Activated CD4-positive, alpha-beta T cell treated with anti-CD3 and anti-CD28 coated beads, Interleukin-2, amount 50 U/mL, for 4 hours (primary cell): ENCODE results near the gene MOB3A.
"Not testable (repeated sequence)": the region's sequence is repeated elsewhere in the genome, so short reads cannot be mapped to it uniquely, and the experiment has no call there.

Experiments used
- DNase-seq, 2 experiments: peaks; one replicate each; pipeline ENCODE4 v3.0.0-alpha.2; 2020

MOB3A gene

DNA sequence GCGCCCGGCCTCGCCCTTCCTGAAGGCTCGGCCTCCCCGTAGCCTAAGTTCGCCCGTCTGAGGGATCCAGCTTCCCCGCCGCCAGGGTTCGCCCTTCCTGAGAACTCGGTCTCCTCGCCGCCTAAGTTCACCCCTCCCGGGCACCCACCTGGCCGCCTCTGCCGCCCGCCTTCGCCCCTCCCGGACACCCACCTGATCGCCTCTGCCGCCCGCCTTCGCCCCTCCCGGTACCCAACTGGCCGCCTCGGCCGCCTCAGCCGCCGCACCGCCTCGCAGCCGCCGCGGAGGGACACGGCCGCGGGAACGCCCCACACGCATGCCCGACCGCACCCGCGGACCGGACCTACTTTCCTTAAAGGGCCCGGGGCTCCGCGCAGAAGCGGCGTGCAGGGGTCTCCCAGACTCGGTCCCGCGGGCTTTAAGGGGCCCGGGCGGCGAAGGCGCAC lies at the start of gene MOB3A:
Gene MOB3A, minus strand, starts transcription at position 293 of the 446 bp plus-strand sequence. CDS start 17,766 bp downstream, outside the sequence.
- peak; percentile 77 to 80 for DNase-seq

DNA sequence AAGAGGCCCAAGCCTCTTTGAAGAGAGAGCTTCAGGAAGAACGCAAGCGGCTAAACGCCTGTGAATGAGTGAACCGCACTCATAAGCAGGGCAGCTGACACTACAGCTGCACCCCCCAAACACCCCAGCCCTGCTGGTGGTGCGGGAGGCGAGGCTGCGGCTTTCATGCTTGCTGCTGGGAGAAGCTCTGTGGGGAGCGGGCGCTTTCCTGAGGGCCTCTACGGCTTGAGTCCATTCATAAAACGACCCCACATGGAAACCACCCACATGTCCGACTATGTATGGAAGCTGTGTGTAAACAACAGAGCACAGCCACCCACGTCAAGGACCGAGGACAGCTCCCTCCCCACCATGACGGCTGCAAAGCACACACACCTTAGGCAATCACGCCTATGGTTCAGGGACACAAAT lies 49.7 kb upstream of the MOB3A start:
- no peak for DNase-seq

DNA sequence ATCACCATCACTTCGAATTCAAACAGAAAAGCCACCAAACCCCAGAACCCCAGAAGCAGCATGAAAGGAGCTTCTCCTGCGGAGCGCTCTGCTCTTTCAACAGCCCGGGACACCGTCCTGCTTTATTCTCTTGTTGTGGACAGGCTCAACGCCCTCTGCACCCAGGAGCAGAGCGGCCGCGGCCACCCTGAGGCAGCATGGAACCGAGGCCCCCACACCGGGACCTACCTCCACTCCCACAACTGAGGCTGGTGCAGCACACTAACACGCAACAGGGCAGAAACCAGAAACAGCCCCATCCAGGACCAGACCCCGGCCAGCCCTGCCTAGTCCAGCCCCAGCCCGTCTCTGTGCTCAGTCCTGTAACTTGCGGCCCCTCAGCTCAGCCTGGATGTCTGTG lies 48.1 kb upstream of the MOB3A start:
- no peak for DNase-seq

DNA sequence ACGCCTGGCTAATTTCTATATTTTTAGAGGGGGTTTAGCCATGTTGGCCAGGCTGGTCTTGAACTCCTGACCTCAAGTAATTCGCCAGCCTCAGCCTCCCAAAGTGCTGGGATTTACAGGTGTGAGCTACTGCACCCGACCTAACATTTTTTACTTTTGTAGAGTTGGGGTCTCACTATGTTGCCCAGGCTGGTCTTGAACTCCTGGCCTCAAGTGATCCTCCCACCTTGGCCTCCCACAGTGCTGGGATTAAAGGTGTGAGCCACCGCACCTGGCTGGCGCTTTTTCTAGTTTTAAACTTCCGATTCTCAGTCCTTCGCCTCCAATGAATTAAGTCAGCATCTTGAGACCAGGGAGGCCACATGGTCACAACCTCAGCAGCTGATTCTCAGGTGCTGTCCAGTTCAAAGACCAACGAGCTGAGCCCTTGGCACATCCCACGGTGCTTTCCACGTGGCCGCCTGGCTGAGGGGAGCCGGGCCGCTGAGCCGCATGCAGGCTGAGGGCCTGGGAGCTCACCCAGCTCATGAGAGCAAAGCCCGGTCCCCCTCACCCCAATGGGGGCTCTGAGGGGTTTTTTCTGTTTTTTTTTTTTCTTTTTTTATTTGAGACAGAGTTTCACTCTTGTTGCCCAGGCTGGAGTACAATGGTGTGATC lies 46.2 kb upstream of the MOB3A start:
- DNase-seq: no peak

DNA sequence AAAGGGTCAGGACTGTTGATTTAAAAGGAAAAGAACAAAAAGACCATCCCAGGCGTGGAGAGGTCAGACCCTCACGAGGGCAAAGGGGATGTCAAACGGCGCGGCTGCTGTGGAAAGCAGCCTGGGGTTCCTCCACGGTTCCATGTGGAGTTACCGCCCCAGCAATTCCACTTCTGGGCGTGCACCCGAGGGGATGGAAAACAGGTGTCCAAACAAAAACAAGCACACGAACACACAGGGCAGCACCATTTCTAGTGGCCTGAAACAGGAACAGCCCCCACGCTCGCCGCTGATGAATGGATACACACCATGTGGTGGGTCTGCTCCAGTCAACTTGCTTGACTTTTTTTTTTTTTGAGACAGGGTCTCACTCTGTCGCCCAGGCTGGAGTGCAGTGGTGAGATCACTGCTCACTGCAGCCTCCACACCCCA lies 44.0 kb upstream of the MOB3A start:
- DNase-seq: no peak

DNA sequence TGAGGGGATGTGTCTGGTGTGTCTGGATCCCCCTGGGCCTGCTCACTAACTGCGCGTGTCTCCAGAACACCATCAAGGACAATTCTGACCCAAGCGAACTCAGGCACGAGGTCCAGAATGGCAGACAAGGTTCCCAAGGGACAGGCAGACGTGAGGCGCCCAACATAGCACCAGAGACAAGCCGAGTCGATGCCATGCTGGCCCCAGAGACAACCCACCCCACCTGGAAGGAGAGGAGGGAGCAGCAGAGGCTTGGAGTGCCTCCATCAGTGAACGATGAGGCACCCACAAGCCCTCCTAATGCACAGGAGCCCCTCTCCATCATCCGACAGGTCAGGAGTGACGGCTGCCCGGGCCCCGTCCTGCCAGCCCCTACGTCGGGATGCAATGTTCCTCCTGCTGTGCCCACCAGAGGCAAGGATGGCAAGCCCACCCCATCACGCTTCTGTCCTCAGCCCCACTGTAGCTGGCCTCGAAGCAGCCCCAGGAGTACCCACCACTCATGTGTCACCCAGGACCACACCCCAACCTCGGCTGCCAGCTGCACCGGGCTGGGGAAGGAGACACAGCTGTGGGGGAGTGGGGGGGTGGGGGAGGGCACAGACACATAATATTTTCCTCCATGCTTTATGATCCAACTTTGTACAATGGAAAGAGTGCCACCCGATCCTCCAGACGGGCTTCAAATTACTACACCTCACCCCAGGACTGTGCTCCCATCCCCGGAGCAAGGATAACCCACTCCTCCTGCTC lies 43.4 kb upstream of the MOB3A start:
- DNase-seq: no peak

DNA sequence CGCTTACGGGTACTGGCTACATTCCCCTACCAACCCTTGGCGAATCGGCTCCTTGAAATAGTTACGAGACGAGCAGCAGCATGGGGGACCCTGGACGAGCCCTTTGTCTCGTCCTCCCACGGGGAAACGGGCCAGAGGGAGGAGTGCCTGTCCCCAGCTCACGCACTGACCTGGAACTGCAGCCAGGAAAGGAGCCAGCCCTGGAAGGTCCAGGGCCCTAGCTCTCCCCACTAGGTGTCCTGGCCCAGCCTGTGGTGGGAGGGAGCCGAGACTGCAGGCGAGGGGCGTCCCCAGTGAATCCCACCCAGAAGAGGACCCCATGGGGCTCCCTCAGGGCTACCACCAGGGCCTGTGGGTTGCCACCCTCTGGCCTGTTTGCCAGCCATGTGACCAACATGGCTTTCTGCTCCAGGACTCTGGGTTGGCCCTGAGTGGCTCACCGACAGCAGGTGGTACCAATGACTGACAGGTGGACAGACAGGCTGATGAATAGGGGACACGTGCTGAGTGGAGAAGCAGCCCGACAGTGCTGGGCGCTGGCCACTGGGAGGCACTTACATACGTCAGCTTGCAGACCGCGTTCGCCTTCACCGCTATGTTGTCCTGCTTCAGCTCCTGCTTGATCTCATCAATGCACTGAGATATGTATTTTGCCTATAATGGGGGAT lies 42.1 kb upstream of the MOB3A start:
- DNase-seq: no peak

DNA sequence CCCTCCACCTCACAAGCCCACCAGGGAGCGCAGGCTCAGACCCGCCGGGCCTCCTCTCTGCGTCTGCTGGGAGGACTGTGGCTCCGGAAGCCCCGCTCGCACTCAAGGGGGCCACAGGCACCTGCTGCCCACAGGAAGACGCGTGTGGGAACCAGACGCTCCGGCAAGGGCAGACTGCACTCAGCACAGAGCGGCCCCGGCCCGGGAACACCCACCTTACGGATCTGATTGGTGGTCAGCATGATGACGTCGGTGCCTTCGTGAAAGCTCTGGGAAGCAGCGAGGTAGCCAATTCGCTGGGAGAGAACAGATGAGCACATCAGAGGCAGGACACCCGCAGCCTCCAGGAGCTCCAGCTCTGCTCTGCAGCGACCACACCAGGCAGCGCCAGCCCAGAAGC lies 40.7 kb upstream of the MOB3A start:
- DNase-seq: no peak

DNA sequence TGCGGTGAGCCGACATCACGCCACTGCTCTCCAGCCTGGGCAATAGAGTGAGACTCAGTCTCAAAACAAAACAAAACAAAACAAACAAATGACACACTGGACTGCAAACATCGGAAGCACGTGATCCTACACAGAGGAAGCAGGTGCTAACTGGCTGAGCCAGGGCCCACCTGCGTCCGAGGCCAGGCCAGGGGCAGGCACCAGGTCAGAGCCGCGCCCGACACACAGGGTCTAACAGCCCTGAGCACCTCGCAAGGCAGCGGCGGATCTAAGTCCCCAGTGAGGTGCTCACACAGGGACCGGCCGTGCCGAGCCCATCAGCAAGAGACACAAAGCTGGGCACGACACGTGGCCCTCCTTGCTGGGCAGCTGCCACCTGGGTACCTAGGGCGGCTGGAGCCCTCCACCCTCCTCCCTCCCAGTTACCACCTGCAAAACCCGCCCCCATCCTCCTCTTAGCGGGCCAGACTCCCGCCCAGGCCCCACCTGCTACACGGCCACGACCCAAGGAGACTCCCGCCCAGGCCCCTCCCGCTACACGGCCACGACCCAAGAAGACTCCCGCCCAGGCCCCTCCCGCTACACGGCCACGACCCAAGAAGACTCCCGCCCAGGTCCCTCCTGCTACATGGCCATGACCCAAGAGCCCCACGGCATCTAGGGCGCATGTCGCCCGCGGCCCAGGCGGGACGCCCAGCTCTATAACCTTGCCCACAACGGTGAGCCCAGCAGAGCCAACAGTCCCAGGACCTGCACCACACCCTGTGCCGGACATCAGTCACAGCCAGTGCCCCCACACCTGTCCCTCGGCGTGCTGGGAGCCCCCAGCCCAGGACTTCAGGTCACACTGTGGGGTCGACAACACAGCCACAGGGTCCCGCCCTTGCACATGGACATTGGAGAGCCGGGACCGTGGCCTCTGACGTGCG lies 39.6 kb upstream of the MOB3A start:
- DNase-seq: no peak

DNA sequence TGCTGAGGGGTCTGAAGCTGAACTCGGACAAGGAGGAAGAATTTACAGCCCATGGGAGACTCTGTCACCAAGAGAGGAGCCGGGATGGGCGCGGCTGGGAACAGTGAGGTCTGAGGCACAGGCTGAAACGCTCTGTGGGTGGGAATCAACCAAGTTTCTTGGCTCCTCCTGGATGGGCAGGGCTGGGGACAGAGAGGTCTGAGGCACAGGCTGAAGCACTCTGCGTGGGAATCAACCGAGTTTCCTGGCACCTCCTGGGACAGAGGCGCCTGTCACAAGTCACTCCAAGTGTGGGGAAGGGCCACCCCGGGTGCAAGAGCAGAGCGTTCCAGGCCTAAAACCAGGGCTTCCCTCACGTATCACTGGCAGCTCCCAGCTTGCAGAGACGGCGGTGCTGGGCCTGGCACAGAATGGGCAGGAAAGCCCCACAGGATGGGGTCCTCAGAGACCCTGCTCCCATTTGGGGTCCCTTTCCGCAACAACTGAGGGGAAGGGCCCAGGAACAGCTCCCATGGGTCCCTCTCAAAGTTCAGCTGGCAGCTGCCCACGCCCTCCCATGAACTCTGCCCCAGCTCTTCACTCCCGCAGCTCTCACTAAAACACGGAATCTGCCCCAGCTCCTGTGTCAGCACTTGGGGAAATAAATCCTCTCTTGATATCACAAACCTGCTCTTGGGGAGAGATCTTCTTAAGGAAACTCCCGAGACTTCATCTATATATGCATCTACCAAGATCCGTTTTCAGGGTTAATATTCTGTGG lies 36.8 kb upstream of the MOB3A start:
- DNase-seq: no peak

DNA sequence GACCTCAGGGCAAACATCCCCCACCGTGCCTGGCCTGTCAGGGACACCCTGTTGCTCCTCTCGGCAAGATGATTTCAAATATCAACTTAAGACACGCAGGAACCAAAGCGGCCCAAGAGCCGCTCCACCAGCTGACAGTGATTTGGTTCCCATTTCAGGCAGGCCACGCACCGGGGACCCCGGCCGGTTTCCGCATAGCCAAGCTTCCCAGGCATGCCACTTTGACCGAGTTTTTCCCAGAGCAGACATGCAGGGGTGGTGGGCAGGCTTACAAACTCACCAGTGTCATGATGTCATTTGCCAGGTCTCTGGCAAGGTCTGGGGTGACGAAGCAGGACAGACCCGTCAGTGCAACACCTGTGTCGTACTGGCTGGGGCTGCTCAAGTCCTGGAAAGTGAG lies 36.1 kb upstream of the MOB3A start:
- DNase-seq: no peak

DNA sequence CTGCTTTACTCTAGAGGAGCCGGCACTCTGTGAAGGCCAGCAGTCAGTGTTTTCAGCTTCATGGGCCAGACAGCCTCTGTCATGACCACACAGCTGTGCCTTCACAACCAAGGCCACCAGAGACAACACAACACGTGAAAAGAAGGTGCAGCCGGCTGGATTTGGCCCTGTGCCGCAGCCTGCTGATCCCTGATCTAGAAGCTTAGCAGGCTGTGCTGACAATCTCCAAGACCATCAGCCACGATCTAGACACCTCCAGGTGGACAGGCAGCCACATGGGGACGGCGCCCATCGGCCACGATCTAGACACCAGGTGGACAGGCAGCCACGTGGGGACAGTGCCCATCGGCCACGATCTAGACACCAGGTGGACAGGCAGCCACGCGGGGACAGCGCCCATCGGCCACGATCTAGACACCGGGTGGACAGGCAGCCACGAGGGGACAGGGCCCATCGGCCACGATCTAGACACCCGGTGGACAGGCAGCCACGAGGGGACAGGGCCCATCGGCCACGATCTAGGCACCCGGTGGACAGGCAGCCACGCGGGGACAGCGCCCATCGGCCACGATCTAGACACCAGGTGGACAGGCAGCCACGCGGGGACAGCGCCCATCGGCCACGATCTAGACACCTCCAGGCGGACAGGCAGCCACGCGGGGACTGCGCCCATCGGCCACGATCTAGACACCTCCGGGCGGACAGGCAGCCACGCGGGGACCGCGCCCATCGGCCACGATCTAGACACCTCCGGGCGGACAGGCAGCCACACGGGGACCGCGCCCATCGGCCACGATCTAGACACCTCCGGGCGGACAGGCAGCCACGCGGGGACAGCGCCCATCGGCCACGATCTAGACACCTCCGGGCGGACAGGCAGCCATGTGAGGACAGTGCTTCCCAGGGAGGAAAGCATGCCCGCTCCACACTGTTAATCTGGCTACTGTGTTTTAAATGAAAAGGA lies 35.2 kb upstream of the MOB3A start:
- DNase-seq: not testable (repeated sequence)

DNA sequence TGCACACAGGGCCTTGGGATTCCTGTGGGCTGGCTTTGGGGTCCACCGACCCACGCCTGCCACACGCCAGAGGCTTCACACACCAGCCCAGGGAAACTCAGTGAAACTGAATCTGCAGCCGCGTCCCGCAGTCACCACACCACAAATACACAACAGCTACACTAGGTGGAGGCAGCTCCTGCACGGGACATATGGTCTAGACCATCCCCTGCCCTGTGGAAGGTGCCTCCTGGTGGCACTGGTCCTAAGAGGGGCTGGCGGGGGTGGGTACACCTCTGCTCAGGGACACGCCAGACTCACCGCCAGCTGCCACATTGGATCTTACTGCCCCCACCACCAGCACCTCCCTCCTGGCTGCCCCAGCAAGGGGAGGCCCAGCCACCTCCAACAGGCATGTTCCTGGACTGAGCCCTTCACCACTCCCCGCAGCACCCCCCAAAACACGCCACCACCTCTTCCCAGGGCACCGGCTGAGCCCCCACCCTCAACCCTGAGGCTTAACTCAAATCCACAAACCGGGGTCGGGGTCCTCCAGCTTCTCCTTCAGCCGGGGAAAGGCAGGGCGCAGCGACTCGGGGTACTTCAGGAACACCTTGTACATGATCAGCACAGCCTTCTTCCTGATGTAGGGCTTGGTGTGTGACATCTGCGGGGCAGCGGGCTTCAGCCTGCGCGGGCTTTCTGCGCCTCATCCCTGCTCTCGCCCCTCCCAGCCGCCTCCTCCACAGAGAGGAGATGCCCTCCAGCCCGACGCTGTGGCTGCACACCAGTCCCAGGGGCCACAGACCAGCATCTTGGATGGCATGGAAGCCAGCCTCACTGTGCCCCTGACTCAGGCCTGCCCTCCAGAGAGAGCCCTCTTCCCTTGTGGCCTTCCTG lies 34.0 kb upstream of the MOB3A start:
- no peak for DNase-seq

DNA sequence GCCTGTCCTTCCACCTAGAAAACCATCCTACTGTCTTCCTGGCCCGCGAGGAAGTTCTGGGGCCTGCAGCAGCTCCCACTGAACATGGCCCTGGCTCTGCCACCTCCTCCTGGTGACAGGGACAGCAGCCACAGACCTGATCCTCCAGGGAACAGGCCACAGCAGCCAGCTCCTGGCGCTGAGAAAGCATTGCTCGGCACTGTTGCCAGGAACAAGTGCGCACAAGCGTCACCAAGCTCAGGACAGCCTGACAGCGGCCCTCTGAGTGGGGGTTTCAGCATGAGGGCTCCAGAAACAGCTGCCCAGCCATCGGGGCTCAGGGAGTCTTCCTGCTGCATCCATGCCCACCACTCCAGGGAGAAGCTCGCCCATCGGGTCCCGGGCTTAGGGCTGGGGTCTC lies 33.4 kb upstream of the MOB3A start:
- DNase-seq: no peak

DNA sequence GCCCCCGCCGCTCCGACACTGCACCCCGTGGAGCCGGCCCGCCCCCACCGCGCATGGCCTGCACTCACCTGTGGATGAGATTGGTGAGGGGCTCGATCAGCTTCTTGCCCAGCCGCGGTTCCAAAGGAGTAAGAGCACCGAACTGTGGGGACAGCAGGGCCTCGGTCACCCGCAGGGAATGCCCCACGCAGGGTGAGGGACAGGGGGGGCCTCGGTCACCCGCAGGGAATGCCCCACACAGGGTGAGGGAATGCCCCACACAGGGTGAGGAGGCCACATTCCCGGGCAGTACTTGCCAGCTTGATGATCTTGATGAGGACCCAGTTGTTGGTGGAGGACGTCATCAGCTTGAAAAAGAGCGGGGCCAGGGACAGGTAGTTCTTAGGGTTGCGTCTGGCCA lies 32.9 kb upstream of the MOB3A start:
- no peak for DNase-seq

DNA sequence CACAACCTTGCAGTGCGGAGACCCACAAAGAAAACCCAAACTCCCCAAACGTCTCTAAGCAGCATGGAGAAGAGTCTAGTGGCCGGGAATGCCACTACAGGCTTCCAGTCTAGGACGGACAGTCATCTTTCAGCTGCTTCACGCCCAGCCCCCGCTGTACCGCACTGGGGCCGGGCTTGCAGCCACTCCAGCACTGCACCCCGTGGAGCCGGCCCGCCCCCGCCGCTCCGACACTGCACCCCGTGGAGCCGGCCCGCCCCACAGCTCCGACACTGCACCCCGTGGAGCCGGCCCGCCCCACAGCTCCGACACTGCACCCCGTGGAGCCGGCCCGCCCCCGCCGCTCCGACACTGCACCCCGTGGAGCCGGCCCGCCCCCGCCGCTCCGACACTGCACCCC lies 32.1 kb upstream of the MOB3A start:
- DNase-seq: not testable (repeated sequence)

DNA sequence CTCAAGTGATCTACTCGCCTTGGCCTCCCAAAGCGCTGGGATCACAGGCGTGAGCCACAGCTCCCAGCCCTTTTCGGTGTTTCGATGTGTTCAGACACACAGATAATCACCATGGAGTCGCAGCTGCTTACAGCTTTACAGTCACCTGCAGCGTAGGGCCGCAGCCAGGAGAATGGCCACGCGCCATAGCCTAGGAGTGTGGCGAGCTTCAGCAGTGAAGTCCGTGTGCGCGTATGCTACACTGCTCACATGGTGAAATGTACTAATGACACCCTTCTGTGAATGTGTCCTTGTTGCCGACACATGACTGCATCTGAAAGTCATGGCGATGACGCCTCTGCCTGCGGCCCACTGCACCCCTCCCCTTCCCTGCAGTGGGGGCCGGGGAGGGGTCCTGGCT lies 31.6 kb upstream of the MOB3A start:
- DNase-seq: no peak

DNA sequence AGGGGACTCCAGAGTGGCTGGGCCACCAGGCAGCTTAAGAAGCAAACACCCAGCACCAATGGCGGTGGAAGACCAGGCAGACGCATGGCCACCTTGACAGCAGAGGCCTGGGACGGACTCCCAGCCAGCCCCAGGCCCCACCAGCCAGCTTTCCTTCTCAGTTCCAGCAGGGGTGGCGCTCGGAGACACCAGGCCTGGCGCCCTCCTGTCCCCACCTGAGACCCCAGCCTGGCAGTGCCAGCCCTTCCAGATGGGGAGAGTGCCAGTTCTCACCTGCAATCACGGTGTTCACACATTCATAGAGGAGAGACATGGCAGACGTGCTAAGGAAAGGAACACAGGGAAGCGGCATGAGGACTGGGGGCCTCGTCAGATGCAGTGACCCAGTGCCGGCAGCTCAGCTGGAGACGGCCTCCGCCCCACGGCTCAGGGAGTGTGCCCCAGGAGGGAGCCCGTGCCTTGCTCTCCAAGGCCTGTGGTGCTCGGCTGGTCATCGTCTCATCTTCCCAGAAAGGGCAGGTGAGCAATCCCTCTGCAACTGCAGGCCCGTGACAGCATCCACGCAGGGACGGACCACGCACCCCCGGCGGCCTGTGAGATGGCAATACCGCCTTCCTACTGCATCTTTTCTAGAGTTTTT lies 30.9 kb upstream of the MOB3A start:
- no peak for DNase-seq

DNA sequence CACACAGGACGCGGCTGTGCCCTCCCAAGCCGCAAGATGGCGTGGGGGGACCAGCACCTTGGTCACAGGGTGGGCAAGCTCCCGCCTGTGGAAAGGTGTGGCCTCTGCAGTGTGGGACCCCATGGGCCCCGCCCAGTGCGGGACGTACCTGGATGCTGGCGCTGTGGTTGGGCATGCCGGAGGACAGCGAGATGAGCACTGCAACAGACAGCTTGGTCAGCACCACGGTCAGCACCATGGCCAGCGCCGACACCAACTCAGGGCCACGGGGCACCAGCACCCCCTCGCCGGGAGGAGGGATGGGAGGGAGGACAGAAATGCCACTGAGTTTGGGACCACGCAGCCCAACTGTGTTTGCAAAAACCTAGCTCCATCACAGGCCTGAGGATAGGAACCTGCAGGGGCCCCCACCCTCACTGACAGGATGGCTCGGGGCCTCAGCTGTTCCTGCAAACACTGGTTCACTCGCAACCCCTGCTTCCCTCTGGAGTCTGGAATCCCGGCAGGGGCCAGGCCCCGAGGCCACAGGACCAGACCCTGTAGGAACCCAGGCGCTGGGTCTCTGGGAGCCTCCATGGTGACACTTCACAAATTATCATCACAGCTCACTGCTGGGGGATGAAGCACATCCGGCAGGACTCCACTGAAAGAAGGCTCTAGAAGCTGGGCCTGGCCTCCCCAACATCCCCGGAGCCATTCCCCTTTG lies 27.7 kb upstream of the MOB3A start:
- peak in 1 of 2 experiments; percentile 7 for DNase-seq
